A375 (cell line): Measurements from ENCODE around the gene USP36. TPM values are rescaled to one million over a fixed set of nuclear protein-coding genes. Genes with fewer than 3 reads are reported as not detected.

Source experiments
- total RNA-seq: library from RNA; depleted of rRNA; stranded (reverse); fragments of >200 nt; shearing (Covaris generic); gene quantifications from 2 replicates; pipeline ENCODE4 v1.2.3, GENCODE V29; 2014; rRNA removed

The USP36 gene
- 41.8 and 45.1 TPM in 2 replicates for total RNA-seq

DNA sequence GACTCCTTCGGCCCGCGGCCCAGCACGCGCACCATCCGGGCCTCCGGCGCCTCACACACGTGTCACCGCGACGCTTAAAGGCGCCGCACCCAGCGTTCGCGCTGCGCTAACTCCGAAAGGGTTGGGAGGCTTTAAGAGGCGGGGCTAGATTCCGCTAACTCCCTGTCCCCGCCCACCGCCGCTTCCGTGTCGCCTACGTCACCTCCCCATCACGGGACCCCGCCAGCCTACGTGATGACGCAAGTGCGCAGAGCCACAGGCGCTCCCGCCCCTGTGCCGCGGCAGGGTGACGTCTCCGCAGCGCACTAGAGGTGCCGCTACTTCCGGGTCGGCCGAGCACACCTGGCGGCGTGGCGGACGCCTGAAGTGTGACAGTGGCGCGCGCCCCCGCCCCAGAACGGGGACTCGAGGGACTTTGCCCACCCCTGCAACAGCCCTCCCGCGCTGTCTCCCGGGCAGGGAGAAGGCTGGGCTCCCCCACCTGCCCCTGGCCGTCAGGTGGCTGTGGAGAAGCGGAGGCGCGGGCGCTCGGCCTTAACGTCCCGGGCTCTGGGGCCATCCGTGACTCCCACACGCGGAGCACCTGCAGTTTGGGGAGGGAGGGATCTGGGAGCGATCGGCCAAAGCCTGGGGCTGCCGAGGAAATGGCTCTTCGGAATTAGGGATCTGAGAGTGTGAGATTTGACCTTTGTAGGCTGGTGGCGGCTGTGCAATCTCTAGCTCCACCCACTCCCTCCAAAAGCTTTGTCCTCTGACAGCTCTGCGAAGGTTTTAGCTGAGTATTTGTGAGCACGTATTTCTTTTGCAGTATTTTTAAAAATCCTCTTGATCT, at the start of gene USP36:
TSS of gene USP36 (minus strand) at position 35 of the 832 bp plus-strand sequence. CDS start 4,451 bp downstream, outside the sequence.

DNA sequence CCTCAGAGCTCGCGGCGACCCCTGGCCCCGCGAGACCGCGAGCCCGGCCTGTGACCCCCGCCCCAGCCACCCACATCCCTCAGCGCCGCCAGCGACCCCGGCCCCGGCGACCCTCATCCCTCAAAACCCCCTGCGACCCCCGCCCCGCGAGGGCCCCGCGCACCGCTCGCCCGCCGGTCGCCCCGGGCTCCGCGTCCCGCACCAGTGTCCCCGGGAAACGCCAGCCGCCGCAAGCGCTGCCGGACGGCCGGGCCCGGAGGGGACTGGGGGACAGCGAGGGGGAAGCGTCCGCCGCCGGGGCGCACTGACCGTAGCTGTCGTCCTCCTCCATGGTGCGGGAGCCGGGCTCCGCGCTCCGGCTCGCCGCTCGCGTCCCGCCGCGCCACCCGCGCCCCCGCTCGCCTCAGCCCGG, 58.7 kb downstream of the USP36 start, which contains the start of gene CYTH1:
TSS of gene CYTH1 (minus strand) at position 381 of the 412 bp plus-strand sequence. CDS start at position 331, 50 bp downstream.

Other genes starting within 250 kb of the USP36 start
- gene CYTH1, start 58.5 kb downstream of the USP36 start, total RNA-seq = 16.2 and 16.8 TPM in 2 replicates
- gene CEP295NL, start 62.4 kb upstream of the USP36 start, total RNA-seq = 0.49 and 0.80 TPM in 2 replicates
- gene TIMP2, start 84.6 kb upstream of the USP36 start, total RNA-seq = 30.4 and 30.7 TPM in 2 replicates
- 424 and 538 TPM in 2 replicates for gene LGALS3BP, start 139.1 kb upstream of the USP36 start, total RNA-seq
- 32.4 and 33.9 TPM in 2 replicates for gene CANT1, start 168.9 kb upstream of the USP36 start, total RNA-seq
- gene C1QTNF1, start 183.4 kb upstream of the USP36 start, total RNA-seq = 11.4 and 12.8 TPM in 2 replicates
- gene ENGASE, start 234.0 kb upstream of the USP36 start, total RNA-seq = 17.0 and 23.0 TPM in 2 replicates